ENCODE results near the gene SKI. TPM values are rescaled to one million over a fixed set of nuclear protein-coding genes. Genes with fewer than 3 reads are reported as not detected.

Gene SKI
- total RNA-seq, 2 donors from 2014 or later: 46.2 to 114 TPM

DNA sequence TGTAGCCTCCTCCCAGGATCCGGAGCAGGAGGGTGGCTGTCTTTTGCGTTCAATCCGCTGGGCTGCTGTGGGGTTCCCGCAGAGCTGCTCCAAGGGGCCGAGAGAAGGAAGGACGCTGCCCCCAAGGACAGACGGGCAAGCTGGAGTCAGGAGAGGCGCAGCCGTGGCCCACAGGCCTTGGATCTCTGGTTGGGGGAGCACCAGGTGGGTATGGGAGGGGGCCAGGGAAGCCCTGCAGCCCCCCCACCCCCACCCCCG lies 15.9 kb upstream of the SKI start:
- Histone ChIP-seq H3K9me3 (no peaks in the 10 kb centered on the region), H3K27ac (peak overlapping the region; percentile 90 to 93), H3K4me3 (peak overlapping the region in 1 of 2 donors; percentile 4), H3K4me1 (replicated peaks) (peaks cover 46% of the 10 kb centered on the region), H3K27me3 (replicated peaks; ENCODE audit: insufficient read depth) (no peaks in the 10 kb centered on the region), H3K36me3 (no peaks in the 10 kb centered on the region)
- no peak for DNase-seq (ENCODE audit: low spot score)
- 45% methylated on average over 10 of the region's 10 CpGs for WGBS
- intact Hi-C loops (cut with DNase I): no loop called here
- TF ChIP-seq, protein P1, sequence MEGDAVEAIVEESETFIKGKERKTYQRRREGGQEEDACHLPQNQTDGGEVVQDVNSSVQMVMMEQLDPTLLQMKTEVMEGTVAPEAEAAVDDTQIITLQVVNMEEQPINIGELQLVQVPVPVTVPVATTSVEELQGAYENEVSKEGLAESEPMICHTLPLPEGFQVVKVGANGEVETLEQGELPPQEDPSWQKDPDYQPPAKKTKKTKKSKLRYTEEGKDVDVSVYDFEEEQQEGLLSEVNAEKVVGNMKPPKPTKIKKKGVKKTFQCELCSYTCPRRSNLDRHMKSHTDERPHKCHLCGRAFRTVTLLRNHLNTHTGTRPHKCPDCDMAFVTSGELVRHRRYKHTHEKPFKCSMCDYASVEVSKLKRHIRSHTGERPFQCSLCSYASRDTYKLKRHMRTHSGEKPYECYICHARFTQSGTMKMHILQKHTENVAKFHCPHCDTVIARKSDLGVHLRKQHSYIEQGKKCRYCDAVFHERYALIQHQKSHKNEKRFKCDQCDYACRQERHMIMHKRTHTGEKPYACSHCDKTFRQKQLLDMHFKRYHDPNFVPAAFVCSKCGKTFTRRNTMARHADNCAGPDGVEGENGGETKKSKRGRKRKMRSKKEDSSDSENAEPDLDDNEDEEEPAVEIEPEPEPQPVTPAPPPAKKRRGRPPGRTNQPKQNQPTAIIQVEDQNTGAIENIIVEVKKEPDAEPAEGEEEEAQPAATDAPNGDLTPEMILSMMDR (IDR thresholded peaks at IDR 0.05): no peak

DNA sequence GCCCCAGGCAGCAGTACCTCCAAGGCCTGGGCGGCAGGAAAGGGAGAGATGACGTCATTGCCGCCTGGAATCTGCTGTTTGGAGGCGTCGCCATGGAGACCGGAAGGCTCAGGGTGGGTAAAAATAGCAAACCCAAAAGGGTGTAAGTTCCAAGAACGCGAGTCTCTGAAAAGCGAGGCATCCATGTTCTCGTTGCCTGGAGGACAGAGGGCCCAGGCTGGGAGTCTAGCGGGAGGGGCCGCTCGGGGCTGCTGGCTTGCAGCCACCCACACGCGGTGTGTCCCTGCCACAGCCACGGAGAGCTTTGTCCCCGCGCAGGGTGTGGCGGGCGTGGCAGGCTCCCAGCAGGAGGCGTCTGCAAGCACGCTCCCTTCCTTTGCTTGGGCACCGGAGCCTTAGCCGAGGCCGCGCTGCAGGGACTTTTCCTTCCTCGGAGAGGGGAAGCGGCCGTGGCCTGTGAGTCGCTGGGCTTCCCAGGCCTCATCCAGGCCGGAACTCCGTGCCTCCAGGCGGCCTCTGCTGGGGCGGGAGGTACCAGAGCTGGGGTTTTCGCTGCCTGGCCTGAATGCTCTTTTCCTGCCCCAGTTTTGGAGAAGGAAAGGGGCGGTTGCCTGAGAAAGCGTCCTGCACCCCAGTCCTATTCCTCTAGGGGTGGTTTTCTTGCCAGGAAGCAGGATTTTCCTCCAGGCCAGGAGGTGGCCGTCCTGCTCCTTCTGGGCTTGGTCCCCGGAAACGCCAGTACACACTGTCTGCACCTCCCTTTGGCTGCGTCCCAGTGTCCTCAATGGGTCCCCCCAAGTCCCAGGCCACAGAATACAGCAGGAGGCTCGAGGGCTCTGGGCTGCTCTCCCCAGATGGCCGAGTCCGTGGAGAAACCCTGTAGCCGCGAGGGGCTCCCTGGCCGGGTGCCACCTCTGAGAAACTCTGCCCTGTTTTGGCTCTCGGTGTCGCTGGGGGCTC lies 15.3 kb upstream of the SKI start:
- H3K4me3 ChIP-seq: peak overlapping the region in 1 of 2 donors; percentile 4
- DNase-seq (ENCODE audit: low spot score): peak; percentile 73
- H3K27me3 ChIP-seq (replicated peaks; ENCODE audit: insufficient read depth): no peaks in the 10 kb centered on the region
- H3K27ac ChIP-seq: peak overlapping the region; percentile 90 to 93
- TF ChIP-seq, protein P1 (IDR thresholded peaks at IDR 0.05): peak in 2 of 4 experiments; percentile 45 to 47
- TF ChIP-seq POLR2A (IDR thresholded peaks at IDR 0.05) (peak; percentile 50), POLR2AphosphoS5 (IDR thresholded peaks at IDR 0.05) (peak; percentile 69)
- H3K4me1 ChIP-seq (replicated peaks): peaks cover 43% of the 10 kb centered on the region
- H3K36me3 ChIP-seq: no peaks in the 10 kb centered on the region
- WGBS: 2% methylated on average over 35 of the region's 49 CpGs
- H3K9me3 ChIP-seq: no peaks in the 10 kb centered on the region
- intact Hi-C loops (cut with DNase I): no loop called here

DNA sequence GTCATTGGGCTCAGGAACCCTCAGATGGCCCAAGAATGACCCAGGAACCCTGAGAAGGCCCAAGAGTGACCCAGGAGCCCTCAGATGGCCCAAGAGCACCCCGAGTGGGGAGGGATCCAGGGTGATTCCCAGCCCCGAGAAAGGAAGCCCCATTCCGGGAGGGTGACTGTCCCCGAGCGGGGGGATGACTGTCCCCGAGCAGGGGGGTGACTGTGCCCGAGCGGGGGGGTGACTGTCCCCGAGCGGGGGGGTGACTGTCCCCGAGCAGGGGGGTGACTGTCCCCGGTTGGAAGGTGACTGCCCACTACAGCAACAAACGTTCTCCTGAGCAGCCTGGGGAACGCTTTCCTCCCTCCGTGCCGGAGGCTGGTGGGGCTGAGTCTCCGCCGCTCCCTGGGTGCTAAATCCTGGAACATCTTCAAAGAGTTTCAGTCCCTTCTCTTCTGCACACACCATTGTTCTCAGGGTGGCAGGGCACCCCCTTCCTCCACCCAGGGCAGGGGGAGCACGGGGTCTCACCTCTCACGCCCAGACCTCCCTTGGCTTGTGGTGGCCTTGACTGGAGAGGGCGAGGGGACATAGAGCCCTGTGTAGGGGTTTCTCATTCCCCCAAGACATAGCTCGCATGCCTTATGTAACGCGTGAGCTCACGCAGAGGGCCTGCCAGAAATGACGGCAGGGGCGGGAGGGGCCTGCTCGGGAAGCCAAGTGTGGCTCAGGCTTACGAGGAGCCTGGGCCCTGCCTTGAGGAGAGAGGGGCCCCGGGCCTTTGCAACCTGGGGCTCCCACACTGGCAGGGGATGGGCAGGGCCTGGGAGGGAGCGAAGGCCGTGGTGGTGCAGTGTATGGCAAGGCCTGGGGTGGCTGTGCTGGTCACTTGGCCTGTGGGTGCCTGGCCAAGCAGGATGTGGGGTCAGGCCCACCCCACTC lies 14.3 kb upstream of the SKI start:
- Histone ChIP-seq H3K4me3 (peak overlapping the region in 1 of 2 donors; percentile 9), H3K4me1 (replicated peaks) (peaks cover 32% of the 10 kb centered on the region), H3K9me3 (no peaks in the 10 kb centered on the region), H3K36me3 (no peaks in the 10 kb centered on the region), H3K27me3 (replicated peaks; ENCODE audit: insufficient read depth) (no peaks in the 10 kb centered on the region), H3K27ac (peak overlapping the region; percentile 90 to 93)
- peak; percentile 70 for DNase-seq (ENCODE audit: low spot score)
- WGBS: 6% methylated on average over 21 of the region's 32 CpGs
- peak; percentile 82 for TF ChIP-seq POLR2AphosphoS5 (IDR thresholded peaks at IDR 0.05)
- TF ChIP-seq, protein P1 (IDR thresholded peaks at IDR 0.05): no peak
- TF ChIP-seq POLR2A (IDR thresholded peaks at IDR 0.05): peak; percentile 16
- intact Hi-C loops (cut with DNase I): no loop called here

DNA sequence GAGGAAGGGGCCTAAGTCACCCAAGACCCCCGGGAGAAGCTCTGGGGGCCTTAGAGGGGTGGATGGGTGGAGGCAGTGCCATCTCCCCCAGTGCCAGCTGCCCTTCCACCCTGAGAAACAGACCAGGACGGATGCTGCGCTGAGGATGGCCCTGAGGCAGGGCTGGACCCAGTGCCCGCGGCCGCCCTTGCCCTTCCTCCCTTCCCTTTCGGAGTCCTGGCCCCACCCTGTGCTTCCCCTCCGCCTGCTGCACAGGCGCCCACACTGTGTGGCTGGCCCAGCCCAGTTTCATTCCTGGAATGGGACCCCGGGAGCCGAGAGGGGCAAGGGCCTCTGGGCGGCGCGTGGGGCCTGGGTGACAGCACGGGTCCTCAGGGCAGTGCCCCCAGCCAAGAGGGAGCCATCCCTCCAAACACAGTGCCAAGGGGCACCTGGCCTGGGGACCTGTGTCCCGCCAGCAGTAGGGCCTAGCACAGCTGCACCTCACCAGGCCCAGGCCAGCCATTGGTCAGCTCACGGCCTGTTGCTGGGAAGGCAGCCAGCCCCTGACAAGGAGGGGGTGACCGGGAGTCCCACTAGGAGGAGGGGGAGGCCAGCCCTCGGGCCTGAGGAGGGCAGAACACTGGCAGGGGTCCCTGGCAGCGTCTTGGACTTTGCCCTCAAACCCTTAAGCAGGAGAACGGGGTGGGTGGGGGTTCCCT lies 13.4 kb upstream of the SKI start:
- Histone ChIP-seq H3K27me3 (replicated peaks; ENCODE audit: insufficient read depth) (no peaks in the 10 kb centered on the region), H3K27ac (peak overlapping the region; percentile 90 to 93), H3K4me3 (no peak overlapping the region), H3K4me1 (replicated peaks) (peaks cover 26% of the 10 kb centered on the region), H3K9me3 (no peaks in the 10 kb centered on the region), H3K36me3 (no peaks in the 10 kb centered on the region)
- DNase-seq (ENCODE audit: low spot score): no peak
- intact Hi-C loops (cut with DNase I): no loop called here
- no peak for TF ChIP-seq POLR2AphosphoS5 (IDR thresholded peaks at IDR 0.05)
- no peak for TF ChIP-seq POLR2A (IDR thresholded peaks at IDR 0.05)
- 47% methylated on average over 15 of the region's 21 CpGs for WGBS

DNA sequence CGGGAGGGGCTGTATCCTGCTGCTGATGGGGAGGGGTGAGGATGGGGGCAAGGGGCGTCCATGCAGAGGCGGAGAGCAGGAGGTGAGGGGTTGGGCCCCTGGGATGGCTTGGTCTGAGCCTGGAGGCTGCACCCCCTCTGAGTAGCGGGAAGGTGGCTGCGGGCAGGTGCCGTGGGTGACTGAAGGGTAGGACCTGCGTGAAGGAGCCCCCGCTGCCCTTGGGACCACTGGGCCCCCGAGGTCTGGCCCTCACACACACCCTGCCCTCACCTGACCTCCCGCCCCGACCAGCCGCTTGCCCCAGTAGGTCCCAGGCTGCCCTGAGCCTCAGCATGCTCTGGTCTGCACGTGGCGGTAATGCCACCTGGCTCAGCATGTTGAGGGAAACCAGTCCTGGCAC lies 12.8 kb upstream of the SKI start:
- intact Hi-C loops (cut with DNase I): no loop called here
- no peak overlapping the region for H3K27ac ChIP-seq
- no peaks in the 10 kb centered on the region for H3K36me3 ChIP-seq
- 94% methylated on average over 14 of the region's 14 CpGs for WGBS
- no peaks in the 10 kb centered on the region for H3K9me3 ChIP-seq
- no peak overlapping the region for H3K4me3 ChIP-seq
- TF ChIP-seq, protein P1 (IDR thresholded peaks at IDR 0.05): no peak
- TF ChIP-seq POLR2A (IDR thresholded peaks at IDR 0.05) (no peak), POLR2AphosphoS5 (IDR thresholded peaks at IDR 0.05) (no peak)
- H3K27me3 ChIP-seq (replicated peaks; ENCODE audit: insufficient read depth): no peaks in the 10 kb centered on the region
- peaks cover 24% of the 10 kb centered on the region for H3K4me1 ChIP-seq (replicated peaks)
- DNase-seq (ENCODE audit: low spot score): no peak

Measured in prostate gland (tissue), 2 donors.